ENCODE measurements around the gene TECPR1. TPM values are rescaled to one million over a fixed set of nuclear protein-coding genes. Genes with fewer than 3 reads are reported as not detected.

Gene TECPR1
- total and polyA plus RNA-seq, 2 donors (not counting 3 experiments of a cell fraction or from before 2014, with no cell fraction given) = 12.3 to 97.5 TPM

DNA sequence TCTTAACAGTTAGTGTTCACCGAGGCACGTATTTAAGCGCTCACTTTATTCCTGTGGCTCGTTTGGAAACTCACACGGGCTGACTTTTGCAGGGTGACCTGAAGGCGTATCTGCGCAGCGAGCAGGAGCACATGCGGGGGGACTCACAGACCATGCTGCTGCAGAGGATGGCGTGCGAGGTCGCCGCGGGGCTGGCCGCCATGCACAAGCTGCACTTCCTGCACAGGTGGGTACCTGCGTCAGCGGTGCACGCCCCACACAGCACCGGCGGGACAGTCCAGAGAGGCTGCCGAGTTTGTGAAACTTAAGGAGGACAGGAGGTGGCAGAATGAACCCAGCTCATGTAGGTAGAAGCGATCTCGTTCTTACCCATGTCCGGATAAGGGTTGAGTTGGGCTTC is 80.6 kb downstream of the TECPR1 start:
- TF ChIP-seq MYC (IDR thresholded peaks at IDR 0.05; ENCODE audit: low read depth, low read length) (no peak), FOS (IDR thresholded peaks at IDR 0.05; ENCODE audit: borderline replicate concordance, insufficient read depth, low read length) (no peak), POLR2A (IDR thresholded peaks at IDR 0.05; ENCODE audit: low read depth, low read length) (no peak), EZH2 (IDR thresholded peaks at IDR 0.05; ENCODE audit: borderline replicate concordance, low read depth, low read length, severe bottlenecking) (no peak), POLR2AphosphoS5 (IDR thresholded peaks at IDR 0.05; ENCODE audit: insufficient read depth, low read depth, low read length) (no peak), JUN (IDR thresholded peaks at IDR 0.05; ENCODE audit: borderline replicate concordance, insufficient read depth, insufficient read length, low read depth) (no peak), CTCF (IDR thresholded peaks at IDR 0.05; ENCODE audit: extremely low read depth in 1 of 2, insufficient read depth in 1 of 2, low read depth in 1 of 2, low read length in 2 of 2) (no peak), GATA2 (IDR thresholded peaks at IDR 0.05; ENCODE audit: insufficient read depth, insufficient read length, low read depth, low read length) (no peak)
- TF ChIP-seq, protein P1, sequence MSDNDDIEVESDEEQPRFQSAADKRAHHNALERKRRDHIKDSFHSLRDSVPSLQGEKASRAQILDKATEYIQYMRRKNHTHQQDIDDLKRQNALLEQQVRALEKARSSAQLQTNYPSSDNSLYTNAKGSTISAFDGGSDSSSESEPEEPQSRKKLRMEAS (IDR thresholded peaks at IDR 0.05; ENCODE audit: insufficient read depth, insufficient read length) = no peak
- H3K4me2 ChIP-seq (ENCODE audit: insufficient read depth, low read length) = no peak overlapping the region
- intact Hi-C loops (cut with micrococcal nuclease) (no loop called here), dilution Hi-C loops (cut with MboI; ENCODE audit: extremely low pct_ligation_motif_present, low sequenced_read_pairs) (loop anchor here (25.0 kb wide), 1 partner anchor 159 kb away; no protein-coding TSS in a partner anchor)
- ChIA-PET POLR2A (no interaction called here), CTCF (interaction anchor here (1.2 kb wide), 1 partner anchor 150 kb away, joined by 10 read pairs; no protein-coding TSS in a partner anchor)
- no peaks in the 10 kb centered on the region for H3K4me1 ChIP-seq (ENCODE audit: control insufficient read depth, extremely low read depth, insufficient read depth, low read length)
- no peak overlapping the region for H2AFZ ChIP-seq (ENCODE audit: low read depth, low read length)
- H3K4me3 ChIP-seq (replicated peaks in 1 of 3; ENCODE audit: insufficient read depth in 1 of 3, low read depth in 1 of 3, low read length in 3 of 3) = no peak overlapping the region
- H3K9me3 ChIP-seq (replicated peaks; ENCODE audit: control insufficient read depth, insufficient read depth, low read length) = no peaks in the 10 kb centered on the region
- H3K27me3 ChIP-seq (ENCODE audit: control insufficient read depth in 2 of 2, insufficient read depth in 2 of 2, low read length in 2 of 2) = no peaks in the 10 kb centered on the region
- H3K36me3 ChIP-seq (ENCODE audit: control insufficient read depth in 2 of 2, extremely low read depth in 1 of 2, insufficient read depth in 2 of 2, low read length in 2 of 2) = peaks cover 0 to 10% of the 10 kb centered on the region in 2 experiments
- no peaks in the 10 kb centered on the region for H3K79me2 ChIP-seq (ENCODE audit: control insufficient read depth, insufficient read depth, low read length)
- no peak for DNase-seq (ENCODE audit: low read depth, low spot score)
- H3K27ac ChIP-seq (ENCODE audit: insufficient read depth, low read depth, low read length) = no peak overlapping the region
- BruUV-seq (replicated peaks) = no TSS peak
- FAIRE-seq = no peak
- no peaks in the 10 kb centered on the region for H4K20me1 ChIP-seq (replicated peaks; ENCODE audit: control insufficient read depth, extremely low read depth, insufficient read depth, low read length)
- no peaks in the 10 kb centered on the region for H3K9me1 ChIP-seq (replicated peaks; ENCODE audit: control insufficient read depth, extremely low read depth, insufficient read depth, low read length)
- H3K9ac ChIP-seq (replicated peaks; ENCODE audit: extremely low read depth, insufficient read depth, low read length) = no peak overlapping the region
